Heart right ventricle (tissue), 16 donors: ENCODE data around the gene NOXO1. TPM values are rescaled to one million over a fixed set of nuclear protein-coding genes. Genes with fewer than 3 reads are reported as not detected.
A peak's percentile ranks its signal among the peaks of the same experiment; 100 is the strongest.

Source experiments
- ATAC-seq, 8 donors: fragments of 200-7000 bp; cut with Tn5 transposase; one replicate each; pipeline ENCODE4 v1.9.1; 2020; ENCODE audit warnings: mild to moderate bottlenecking in 8 of 8, moderate library complexity in 8 of 8, moderate number of reproducible peaks in 1 of 8
- DNase-seq, 2 donors: peaks; one replicate each; pipeline ENCODE4 v3.0.0-alpha.2; 2020
- H3K27ac ChIP-seq, 10 donors: fragments of 200-600 bp; sonication (generic) in 2 of 10; one replicate each; pipeline versions ENCODE4 v1.5.0 to v1.8.0; 2020 to 2022; ENCODE audit warnings: mild to moderate bottlenecking in 3 of 10
- H3K27me3 ChIP-seq, 7 donors: fragments of 200-600 bp; one replicate each; pipeline ENCODE4 v1.8.0; 2021 to 2022; ENCODE audit warnings: mild to moderate bottlenecking in 2 of 7
- H3K36me3 ChIP-seq, 9 donors: fragments of 200-600 bp; sonication (generic) in 1 of 9; one replicate each; pipeline versions ENCODE4 v1.5.0 to v1.8.0; 2020 to 2022; ENCODE audit warnings: mild to moderate bottlenecking in 2 of 9
- H3K4me1 ChIP-seq, 9 donors: fragments of 200-600 bp; sonication (generic) in 1 of 9; one replicate each; pipeline versions ENCODE4 v1.5.0 to v1.8.0; 2020 to 2022; ENCODE audit warnings: mild to moderate bottlenecking in 4 of 9
- H3K4me3 ChIP-seq, 10 donors: fragments of 200-600 bp; sonication (generic) in 2 of 10; one replicate each; pipeline versions ENCODE4 v1.5.0 to v1.8.0; 2020 to 2022; ENCODE audit warnings: mild to moderate bottlenecking in 7 of 10, moderate library complexity in 2 of 10
- H3K9me3 ChIP-seq, 11 donors: fragments of 200-600 bp in 10 of 11; sonication (generic) in 2 of 11; one replicate each; pipeline versions ENCODE4 v1.5.0 to v1.8.0; 2013 to 2022; ENCODE audit warnings: mild to moderate bottlenecking in 2 of 11, control low read depth in 1 of 11, moderate library complexity in 1 of 11
- WGBS, 2 donors: extraction: QIAGEN DNeasy Blood & Tissue Kit; methylation state at CpG; one replicate each; pipeline ENCODE4 v1.1.7; 2013; ENCODE audit warnings: inconsistent platforms in 1 of 2; 5-methylcytosine and 5-hydroxymethylcytosine counted together
- intact Hi-C, 10 donors: fragments of 100-400 bp; cut with DNase I; formaldehyde crosslinking; loops; one replicate each; pipeline versions ENCODE4 v1.11.1 to v1.14.2; 2022
- polyA plus RNA-seq, 2 donors: library from polyadenylated mRNA; stranded (reverse); fragments of 200-250 nt; gene quantifications; one replicate each; pipeline ENCODE4 v1.2.3, GENCODE V29; 2013
- total RNA-seq, 10 donors: library from RNA; stranded (reverse); fragmentation: NEBNext Ultra II Directional in 3 of 10; extraction: Animal tissue kit (Norgen Biotek cat#: 25700) in 3 of 10; gene quantifications; one replicate each; pipeline versions ENCODE4 v1.2.1 to v1.2.4, GENCODE V29; 2021 to 2023
- TF ChIP-seq, protein P1 (sequence below), 9 donors: fragments of 200-600 bp; sonication (generic) in 2 of 9; IDR thresholded peaks; one replicate each; pipeline versions ENCODE4 v1.5.0 to v1.8.0; 2021 to 2022; ENCODE audit warnings: antibody characterized with exemption in 9 of 9, mild to moderate bottlenecking in 5 of 9, moderate library complexity in 1 of 9
- donor health status: Arrhythmogenic right ventricular cardiomyopathy.
- donor health status: ischemic (EF 13 %, LVEDD 7.1; RV severe dilation, severe dysfunction).
- donor health status: healthy with polysubstance abuse.
- donor health status: DM: no; HTN: yes; CAD: no.
- donor health status: DM: no; HTN: no; CAD: no.
- donor health status: ischemic (EF 25% LVEDD 6.9; RV normal size, moderate dysfunction).
- donor health status: ischemic (EF 25% LVEDD 5.7; RV mildly dilated, moderate dysfunction).
- donor health status: healthy.
- donor health status: DM: yes; HTN: yes; CAD: no.
- donor health status: Ischemic cardiomyopathy.
- donor health status: ischemic (EF 35%, LVEDD 5.7; RV mildly dilated, moderate dysfunction).
- donor health status: nonischemic (EF 11% LVEDD 7.7; RV severe dilation, severe dysfunction).
- donor health status: DM: yes; HTN: yes; CAD: no.
- donor health status: PGD.
- donor health status: ischemic (EF 29% LVEDD 5.4; RV normal size, mild dysfunction).
- donor health status: nonischemic (EF 23%, LVEDD 6.1; RV moderate dilation, normal function).

Gene NOXO1
- total and polyA plus RNA-seq, 12 donors = 0.09 to 0.29 TPM; not detected in 10

GRCh38 chr16:1929578-1930337 is 51.5 kb downstream of the NOXO1 start:
- Histone ChIP-seq H3K9me3 (no peaks in the 10 kb centered on the region), H3K27ac (peak overlapping the region in 9 of 10 donors; percentile 31 to 90 (median 82)), H3K36me3 (no peaks in the 10 kb centered on the region), H3K4me3 (peak overlapping the region; percentile 18 to 79 (median 64)), H3K4me1 (peaks cover 0 to 16% (median 10%) of the 10 kb centered on the region in 9 donors), H3K27me3 (peaks cover 0 to 9% (median under 1%) of the 10 kb centered on the region in 7 donors)
- WGBS, 2 donors = 13 to 15% methylated on average over 51 to 70 of the region's 70 CpGs
- intact Hi-C loops = loop anchor here (1.0 to 10.0 kb wide), 6 partner anchors 55 to 67 kb away; partner anchors contain the start of genes GFER (in 1 of the 10), NOXO1 (in 1 of the 10) and SYNGR3 (in 1 of the 10)
- ATAC-seq = peak; percentile 89 to 97 (median 92)
- DNase-seq = peak; percentile 88 to 93
- TF ChIP-seq, protein P1, sequence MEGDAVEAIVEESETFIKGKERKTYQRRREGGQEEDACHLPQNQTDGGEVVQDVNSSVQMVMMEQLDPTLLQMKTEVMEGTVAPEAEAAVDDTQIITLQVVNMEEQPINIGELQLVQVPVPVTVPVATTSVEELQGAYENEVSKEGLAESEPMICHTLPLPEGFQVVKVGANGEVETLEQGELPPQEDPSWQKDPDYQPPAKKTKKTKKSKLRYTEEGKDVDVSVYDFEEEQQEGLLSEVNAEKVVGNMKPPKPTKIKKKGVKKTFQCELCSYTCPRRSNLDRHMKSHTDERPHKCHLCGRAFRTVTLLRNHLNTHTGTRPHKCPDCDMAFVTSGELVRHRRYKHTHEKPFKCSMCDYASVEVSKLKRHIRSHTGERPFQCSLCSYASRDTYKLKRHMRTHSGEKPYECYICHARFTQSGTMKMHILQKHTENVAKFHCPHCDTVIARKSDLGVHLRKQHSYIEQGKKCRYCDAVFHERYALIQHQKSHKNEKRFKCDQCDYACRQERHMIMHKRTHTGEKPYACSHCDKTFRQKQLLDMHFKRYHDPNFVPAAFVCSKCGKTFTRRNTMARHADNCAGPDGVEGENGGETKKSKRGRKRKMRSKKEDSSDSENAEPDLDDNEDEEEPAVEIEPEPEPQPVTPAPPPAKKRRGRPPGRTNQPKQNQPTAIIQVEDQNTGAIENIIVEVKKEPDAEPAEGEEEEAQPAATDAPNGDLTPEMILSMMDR (IDR thresholded peaks at IDR 0.05) = peak; percentile 88 to 100 (median 99)

GRCh38 chr16:1929105-1929504 is 52.2 kb downstream of the NOXO1 start:
- Histone ChIP-seq H3K4me3 (peak overlapping the region; percentile 18 to 79 (median 64)), H3K4me1 (peaks cover 0 to 16% (median 10%) of the 10 kb centered on the region in 9 donors), H3K27ac (peak overlapping the region in 9 of 10 donors; percentile 31 to 90 (median 82)), H3K27me3 (peaks cover 0 to 15% (median 7%) of the 10 kb centered on the region in 7 donors), H3K9me3 (no peaks in the 10 kb centered on the region), H3K36me3 (no peaks in the 10 kb centered on the region)
- DNase-seq = peak in 1 of 2 donors; percentile 51
- peak; percentile 51 to 78 (median 58) for ATAC-seq
- 11 to 21% methylated on average over 7 to 11 of the region's 11 CpGs for WGBS, 2 donors
- intact Hi-C loops = loop anchor here (1.0 to 10.0 kb wide), 6 partner anchors 56 to 67 kb away; partner anchors contain the start of genes GFER (in 1 of the 10), NOXO1 (in 1 of the 10) and SYNGR3 (in 1 of the 10)
- TF ChIP-seq, protein P1 (IDR thresholded peaks at IDR 0.05) = no peak

Other genes with a start within 250 kb of the NOXO1 start
Only the 30 nearest of the 31 such genes appear.
- 10 to 100 TPM; 21.8 to 41.1 (median 30.3) TPM for gene NME3, start 209.9 kb downstream of the NOXO1 start, total RNA-seq
- gene NME3, start 209.9 kb downstream of the NOXO1 start, polyA plus RNA-seq = 100 to 1,000 TPM in 1 of 2 donors, 10 to 100 TPM in 1; 47.7 to 176 TPM
- 10 to 100 TPM in 1 of 10 donors, 1 to 10 TPM in 9; 4.9 to 13.8 (median 7.3) TPM for gene EME2, start 208.7 kb downstream of the NOXO1 start, total RNA-seq
- 10 to 100 TPM in 1 of 2 donors, 1 to 10 TPM in 1; 3.0 to 17.9 TPM for gene EME2, start 208.7 kb downstream of the NOXO1 start, polyA plus RNA-seq
- 10 to 100 TPM; 57.8 to 94.9 (median 76.2) TPM for gene MRPS34, start 208.3 kb downstream of the NOXO1 start, total RNA-seq
- gene MRPS34, start 208.3 kb downstream of the NOXO1 start, polyA plus RNA-seq = 100 to 1,000 TPM in 1 of 2 donors, 10 to 100 TPM in 1; 84.7 to 141 TPM
- gene SPSB3, start 198.9 kb downstream of the NOXO1 start, total RNA-seq = 10 to 100 TPM; 25.1 to 52.4 (median 27.1) TPM
- 10 to 100 TPM; 52.0 to 97.7 TPM for gene SPSB3, start 198.9 kb downstream of the NOXO1 start, polyA plus RNA-seq
- 10 to 100 TPM; 24.1 to 35.3 (median 28.7) TPM for gene NUBP2, start 198.5 kb downstream of the NOXO1 start, total RNA-seq
- 10 to 100 TPM; 40.5 to 74.1 TPM for gene NUBP2, start 198.5 kb downstream of the NOXO1 start, polyA plus RNA-seq
- under 1 TPM in 4 of 10 donors, not detected in 6; 0.11 to 0.37 (median 0.13) TPM for gene IGFALS, start 187.8 kb downstream of the NOXO1 start, total RNA-seq
- gene IGFALS, start 187.8 kb downstream of the NOXO1 start, polyA plus RNA-seq = under 1 TPM; 0.04 to 0.59 TPM
- 100 to 1,000 TPM; 115 to 179 (median 161) TPM for gene HAGH, start 154.6 kb downstream of the NOXO1 start, total RNA-seq
- 100 to 1,000 TPM; 146 to 172 TPM for gene HAGH, start 154.6 kb downstream of the NOXO1 start, polyA plus RNA-seq
- gene FAHD1, start 154.3 kb downstream of the NOXO1 start, total RNA-seq = 10 to 100 TPM; 16.2 to 47.6 (median 28.6) TPM
- gene FAHD1, start 154.3 kb downstream of the NOXO1 start, polyA plus RNA-seq = 10 to 100 TPM; 31.8 to 32.3 TPM
- not detected for gene MEIOB, start 109.3 kb downstream of the NOXO1 start, total RNA-seq
- not detected for gene MEIOB, start 109.3 kb downstream of the NOXO1 start, polyA plus RNA-seq
- gene HS3ST6, start 63.1 kb downstream of the NOXO1 start, total RNA-seq = not detected
- under 1 TPM in 1 of 2 donors, not detected in 1; 0.03 TPM for gene HS3ST6, start 63.1 kb downstream of the NOXO1 start, polyA plus RNA-seq
- gene MSRB1, start 38.3 kb downstream of the NOXO1 start, total RNA-seq = 10 to 100 TPM; 24.6 to 53.7 (median 34.3) TPM
- gene MSRB1, start 38.3 kb downstream of the NOXO1 start, polyA plus RNA-seq = 10 to 100 TPM; 41.4 to 82.2 TPM
- gene RPL3L, start 26.8 kb downstream of the NOXO1 start, total RNA-seq = 100 to 1,000 TPM; 173 to 282 (median 254) TPM
- 100 to 1,000 TPM; 124 to 164 TPM for gene RPL3L, start 26.8 kb downstream of the NOXO1 start, polyA plus RNA-seq
- gene NDUFB10, start 21.9 kb downstream of the NOXO1 start, total RNA-seq = 100 to 1,000 TPM; 375 to 755 (median 559) TPM
- gene NDUFB10, start 21.9 kb downstream of the NOXO1 start, polyA plus RNA-seq = 1,000 to 10,000 TPM in 1 of 2 donors, 100 to 1,000 TPM in 1; 824 to 1,046 TPM
- 1,000 to 10,000 TPM in 3 of 10 donors, 100 to 1,000 TPM in 7; 691 to 1,555 (median 813) TPM for gene RPS2, start 16.6 kb downstream of the NOXO1 start, total RNA-seq
- 1,000 to 10,000 TPM; 1,955 to 3,593 TPM for gene RPS2, start 16.6 kb downstream of the NOXO1 start, polyA plus RNA-seq
- gene RNF151, start 14.6 kb downstream of the NOXO1 start, total RNA-seq = not detected
- gene RNF151, start 14.6 kb downstream of the NOXO1 start, polyA plus RNA-seq = not detected
- 10 to 100 TPM; 18.5 to 26.7 (median 21.9) TPM for gene TBL3, start 9.4 kb downstream of the NOXO1 start, total RNA-seq
- gene TBL3, start 9.4 kb downstream of the NOXO1 start, polyA plus RNA-seq = 10 to 100 TPM; 57.4 to 71.1 TPM
- gene GFER, start 2.7 kb upstream of the NOXO1 start, total RNA-seq = 10 to 100 TPM; 14.7 to 30.2 (median 24.5) TPM
- 10 to 100 TPM; 37.5 to 65.6 TPM for gene GFER, start 2.7 kb upstream of the NOXO1 start, polyA plus RNA-seq
- under 1 TPM in 8 of 10 donors, not detected in 2; 0.15 to 0.62 (median 0.28) TPM for gene SYNGR3, start 8.5 kb upstream of the NOXO1 start, total RNA-seq
- 1 to 10 TPM in 1 of 2 donors, under 1 TPM in 1; 0.51 to 2.5 TPM for gene SYNGR3, start 8.5 kb upstream of the NOXO1 start, polyA plus RNA-seq
- gene ZNF598, start 28.4 kb upstream of the NOXO1 start, total RNA-seq = 10 to 100 TPM in 9 of 10 donors, 1 to 10 TPM in 1; 9.5 to 24.7 (median 14.2) TPM
- gene ZNF598, start 28.4 kb upstream of the NOXO1 start, polyA plus RNA-seq = 10 to 100 TPM; 12.6 to 25.3 TPM
- under 1 TPM in 1 of 10 donors, not detected in 9; 0.39 TPM for gene NPW, start 38.3 kb upstream of the NOXO1 start, total RNA-seq
- under 1 TPM in 1 of 2 donors, not detected in 1; 0.54 TPM for gene NPW, start 38.3 kb upstream of the NOXO1 start, polyA plus RNA-seq
- gene NHERF2, start 45.4 kb upstream of the NOXO1 start, total RNA-seq = 100 to 1,000 TPM in 9 of 10 donors, 10 to 100 TPM in 1; 94.3 to 429 (median 146) TPM
- gene NHERF2, start 45.4 kb upstream of the NOXO1 start, polyA plus RNA-seq = 100 to 1,000 TPM; 314 to 640 TPM
- gene NTHL1, start 66.4 kb upstream of the NOXO1 start, total RNA-seq = 10 to 100 TPM in 8 of 10 donors, 1 to 10 TPM in 2; 9.8 to 24.9 (median 12.3) TPM
- 10 to 100 TPM; 16.1 to 51.9 TPM for gene NTHL1, start 66.4 kb upstream of the NOXO1 start, polyA plus RNA-seq
- gene TSC2, start 66.5 kb upstream of the NOXO1 start, total RNA-seq = 10 to 100 TPM; 54.7 to 87.0 (median 71.5) TPM
- gene TSC2, start 66.5 kb upstream of the NOXO1 start, polyA plus RNA-seq = 10 to 100 TPM; 28.8 to 83.3 TPM
- gene PKD1, start 154.4 kb upstream of the NOXO1 start, total RNA-seq = 100 to 1,000 TPM in 6 of 10 donors, 10 to 100 TPM in 4; 79.3 to 122 (median 104) TPM
- 100 to 1,000 TPM in 1 of 2 donors, 10 to 100 TPM in 1; 76.7 to 114 TPM for gene PKD1, start 154.4 kb upstream of the NOXO1 start, polyA plus RNA-seq
- gene RAB26, start 167.2 kb upstream of the NOXO1 start, total RNA-seq = 1 to 10 TPM in 8 of 10 donors, under 1 TPM in 2; 0.74 to 4.3 (median 1.6) TPM
- gene RAB26, start 167.2 kb upstream of the NOXO1 start, polyA plus RNA-seq = 1 to 10 TPM in 1 of 2 donors, under 1 TPM in 1; 0.26 to 6.4 TPM
- 10 to 100 TPM; 16.9 to 44.9 (median 23.8) TPM for gene TRAF7, start 174.3 kb upstream of the NOXO1 start, total RNA-seq
- 10 to 100 TPM; 14.6 to 28.2 TPM for gene TRAF7, start 174.3 kb upstream of the NOXO1 start, polyA plus RNA-seq
- gene CASKIN1, start 215.1 kb upstream of the NOXO1 start, total RNA-seq = 1 to 10 TPM in 5 of 10 donors, under 1 TPM in 5; 0.24 to 6.0 (median 1.1) TPM
- gene CASKIN1, start 215.1 kb upstream of the NOXO1 start, polyA plus RNA-seq = 1 to 10 TPM in 1 of 2 donors, under 1 TPM in 1; 0.33 to 3.4 TPM
- 10 to 100 TPM; 19.3 to 28.8 (median 23.6) TPM for gene MLST8, start 224.0 kb upstream of the NOXO1 start, total RNA-seq
- 10 to 100 TPM; 38.8 to 43.1 TPM for gene MLST8, start 224.0 kb upstream of the NOXO1 start, polyA plus RNA-seq
- gene BRICD5, start 229.4 kb upstream of the NOXO1 start, total RNA-seq = 10 to 100 TPM in 1 of 10 donors, 1 to 10 TPM in 9; 4.3 to 15.6 (median 7.2) TPM
- 10 to 100 TPM; 14.7 to 31.7 TPM for gene BRICD5, start 229.4 kb upstream of the NOXO1 start, polyA plus RNA-seq
- gene PGP, start 233.4 kb upstream of the NOXO1 start, total RNA-seq = 10 to 100 TPM; 21.1 to 48.3 (median 25.7) TPM
- 10 to 100 TPM; 31.3 to 33.1 TPM for gene PGP, start 233.4 kb upstream of the NOXO1 start, polyA plus RNA-seq